MCF 10A (cell line): ENCODE measurements around the gene NLRC3. TPM values are rescaled to one million over a fixed set of nuclear protein-coding genes. Genes with fewer than 3 reads are reported as not detected.
"Not testable (repeated sequence)": the region's sequence is repeated elsewhere in the genome, so short reads cannot be mapped to it uniquely, and the experiment has no call there.

Experiments used
- BruUV-seq: library from RNA; stranded (reverse); fragments of 400-500 nt; replicated peaks from 2 replicates; lab custom pipeline; 2021; lab: Mats Ljungman, UMichigan
- CTCF ChIA-PET: fragments of 300-600 bp; sonication (Branson Sonifier 250); formaldehyde crosslinking; extraction: SDS; loops from one replicate; lab custom pipeline; 2021; ENCODE audit warnings: antibody characterized with exemption, inconsistent platforms; lab: Yijun Ruan, JAX
- POLR2A ChIA-PET: fragments of 300-600, 350-650 bp; sonication (Branson Sonifier 250); formaldehyde crosslinking; extraction: SDS; loops from one replicate; lab custom pipeline; 2020; ENCODE audit warnings: antibody characterized with exemption, inconsistent platforms; lab: Yijun Ruan, JAX
- DNase-seq: peaks from one replicate; pipeline ENCODE4 v3.0.0-alpha.2; 2018; ENCODE audit not compliant: unreplicated experiment
- H3K27ac Mint-ChIP-seq: one replicate; pipeline ENCODE4 v1.8.0; 2022; ENCODE audit warnings: mild to moderate bottlenecking, low read depth, mixed read lengths; ENCODE audit not compliant: unreplicated experiment
- H3K27me3 Mint-ChIP-seq: one replicate; pipeline ENCODE4 v1.8.0; 2022; ENCODE audit warnings: mixed read lengths; ENCODE audit not compliant: insufficient read depth, unreplicated experiment
- H3K36me3 Mint-ChIP-seq: one replicate; pipeline ENCODE4 v1.8.0; 2022; ENCODE audit warnings: mild to moderate bottlenecking, moderate library complexity, mixed read lengths; ENCODE audit not compliant: insufficient read depth, unreplicated experiment
- H3K4me1 Mint-ChIP-seq: one replicate; pipeline ENCODE4 v1.8.0; 2022; ENCODE audit warnings: mixed read lengths; ENCODE audit not compliant: insufficient read depth, unreplicated experiment
- H3K4me3 Mint-ChIP-seq: one replicate; pipeline ENCODE4 v1.8.0; 2022; ENCODE audit warnings: mild to moderate bottlenecking, moderate library complexity, mixed read lengths; ENCODE audit not compliant: unreplicated experiment
- H3K9me3 Mint-ChIP-seq: one replicate; pipeline ENCODE4 v1.8.0; 2022; ENCODE audit warnings: mixed read lengths; ENCODE audit not compliant: unreplicated experiment
- CTCF ChIP-seq: fragments of 200-600 bp; IDR thresholded peaks from one replicate; pipeline ENCODE4 v1.8.0; 2022; ENCODE audit warnings: antibody characterized with exemption, mild to moderate bottlenecking; ENCODE audit not compliant: unreplicated experiment
- intact Hi-C: fragments of 100-400 bp; cut with micrococcal nuclease; formaldehyde crosslinking; loops from 2 replicates; pipeline ENCODE4 v1.14.1; 2022
- total RNA-seq: library from RNA; stranded (reverse); gene quantifications from 2 replicates; pipeline ENCODE4 v1.2.3, GENCODE V29; 2022

Gene NLRC3
- total RNA-seq, 1 experiment from 2014 or later: not detected

- peaks cover 30% of the 10 kb centered on the region for H3K36me3 Mint-ChIP-seq
- TF ChIP-seq CTCF: no peak
- no peak for DNase-seq
Observed at GRCh38 chr16:3501783-3502400, 75.3 kb downstream of the NLRC3 start.

GRCh38 chr16:3501412-3501761 is 75.8 kb downstream of the NLRC3 start:
- intact Hi-C loops, H3K27me3 Mint-ChIP-seq, BruUV-seq, H3K4me1 Mint-ChIP-seq, H3K9me3 Mint-ChIP-seq, DNase-seq: not testable (repeated sequence)
- Mint-ChIP-seq H3K36me3 (peaks cover 25% of the 10 kb centered on the region), H3K4me3 (peak overlapping the region; percentile 81), H3K27ac (peak overlapping the region; percentile 93)
- ChIA-PET POLR2A (interaction anchor here (0.7 to 1.2 kb wide), 3 partner anchors 58 to 237 kb away, joined by 4 read pairs; partner anchors contain the start of genes NAA60 and ZNF597), CTCF (interaction anchor here (0.7 to 1.1 kb wide), 2 partner anchors 49 to 319 kb away, joined by 3 read pairs; no protein-coding TSS in a partner anchor)

More at GRCh38 chr16:3501783-3502400, 75.3 kb downstream of the NLRC3 start:
- Mint-ChIP-seq H3K27ac (peak overlapping the region; percentile 93), H3K4me1 (no peaks in the 10 kb centered on the region), H3K9me3 (no peaks in the 10 kb centered on the region), H3K27me3 (no peaks in the 10 kb centered on the region), H3K4me3 (peak overlapping the region; percentile 81)
- BruUV-seq: no TSS peak
- ChIA-PET POLR2A (interaction anchor here (0.6 to 1.2 kb wide), 3 partner anchors 46 to 238 kb away, joined by 3 to 4 read pairs (median 4); partner anchors contain the start of genes NAA60 and ZNF597), CTCF (interaction anchor here (0.7 to 2.0 kb wide), 3 partner anchors 11 to 319 kb away, joined by 3 to 4 read pairs (median 3); no protein-coding TSS in a partner anchor)
- intact Hi-C loops: no loop called here

- BruUV-seq: no TSS peak
- Mint-ChIP-seq H3K27ac (no peak overlapping the region), H3K27me3 (no peaks in the 10 kb centered on the region), H3K4me3 (no peak overlapping the region), H3K9me3 (no peaks in the 10 kb centered on the region), H3K36me3 (peaks cover 6% of the 10 kb centered on the region), H3K4me1 (no peaks in the 10 kb centered on the region)
- POLR2A ChIA-PET: interaction anchor here (1.0 to 1.9 kb wide), 4 partner anchors 11 to 364 kb away, joined by 3 to 4 read pairs (median 3); partner anchors contain the start of gene ZNF213
- no peak for TF ChIP-seq CTCF
- no peak for DNase-seq
- CTCF ChIA-PET: interaction anchor here (1.1 to 1.9 kb wide), 2 partner anchors 9 to 232 kb away, joined by 3 to 6 read pairs; no protein-coding TSS in a partner anchor
- intact Hi-C loops: no loop called here
Observed at GRCh38 chr16:3498988-3499387, 78.2 kb downstream of the NLRC3 start.

- H3K4me3 Mint-ChIP-seq: no peak overlapping the region
- H3K9me3 Mint-ChIP-seq: no peaks in the 10 kb centered on the region
- DNase-seq: no peak
- no TSS peak for BruUV-seq
- ChIA-PET POLR2A (interaction anchor here (0.7 kb wide), 1 partner anchor 391 kb away, joined by 3 read pairs; no protein-coding TSS in a partner anchor), CTCF (interaction anchor here (0.6 to 0.7 kb wide), 4 partner anchors 13 to 436 kb away, joined by 3 read pairs; no protein-coding TSS in a partner anchor)
- H3K27ac Mint-ChIP-seq: no peak overlapping the region
- no peaks in the 10 kb centered on the region for H3K27me3 Mint-ChIP-seq
- intact Hi-C loops: no loop called here
- H3K4me1 Mint-ChIP-seq: no peaks in the 10 kb centered on the region
- H3K36me3 Mint-ChIP-seq: peaks cover 6% of the 10 kb centered on the region
- no peak for TF ChIP-seq CTCF
Observed at GRCh38 chr16:3497771-3498170, 79.4 kb downstream of the NLRC3 start.
